ENCODE measurements around the gene PEMT. TPM values are rescaled to one million over a fixed set of nuclear protein-coding genes. Genes with fewer than 3 reads are reported as not detected.

PEMT gene
- total and polyA plus RNA-seq, 9 of the 15 experiments (the other 6 are each of a cell fraction or from before 2014, with no cell fraction given): 1.4 to 36.4 (median 13.6) TPM

DNA sequence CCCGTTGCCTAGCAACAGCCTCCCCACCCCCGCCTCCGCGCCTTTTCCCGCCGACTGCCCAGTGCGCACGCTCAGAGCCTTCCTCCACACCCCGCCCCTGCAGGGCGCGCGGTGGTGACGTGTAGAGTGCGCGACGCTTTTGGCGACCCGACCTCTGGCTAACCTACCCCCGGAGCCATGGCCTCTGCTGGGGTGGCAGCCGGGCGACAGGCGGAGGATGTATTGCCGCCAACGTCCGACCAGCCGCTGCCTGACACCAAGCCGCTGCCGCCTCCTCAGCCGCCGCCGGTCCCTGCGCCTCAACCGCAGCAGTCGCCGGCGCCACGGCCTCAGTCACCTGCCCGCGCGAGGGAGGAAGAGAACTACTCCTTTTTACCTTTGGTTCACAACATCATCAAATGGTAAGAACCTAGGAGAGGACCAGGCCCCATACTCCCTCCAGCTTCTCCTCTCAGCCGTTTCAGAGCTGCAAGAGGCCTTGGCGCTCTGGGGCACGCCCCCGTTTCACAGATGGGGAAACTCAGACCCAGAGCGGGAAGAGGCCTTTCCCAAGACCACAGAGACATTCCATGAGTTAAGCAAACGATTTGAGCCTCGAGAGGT lies 114.5 kb downstream of the PEMT start, which contains the start of gene MED9 (continued):
- TF ChIP-seq, protein P1, sequence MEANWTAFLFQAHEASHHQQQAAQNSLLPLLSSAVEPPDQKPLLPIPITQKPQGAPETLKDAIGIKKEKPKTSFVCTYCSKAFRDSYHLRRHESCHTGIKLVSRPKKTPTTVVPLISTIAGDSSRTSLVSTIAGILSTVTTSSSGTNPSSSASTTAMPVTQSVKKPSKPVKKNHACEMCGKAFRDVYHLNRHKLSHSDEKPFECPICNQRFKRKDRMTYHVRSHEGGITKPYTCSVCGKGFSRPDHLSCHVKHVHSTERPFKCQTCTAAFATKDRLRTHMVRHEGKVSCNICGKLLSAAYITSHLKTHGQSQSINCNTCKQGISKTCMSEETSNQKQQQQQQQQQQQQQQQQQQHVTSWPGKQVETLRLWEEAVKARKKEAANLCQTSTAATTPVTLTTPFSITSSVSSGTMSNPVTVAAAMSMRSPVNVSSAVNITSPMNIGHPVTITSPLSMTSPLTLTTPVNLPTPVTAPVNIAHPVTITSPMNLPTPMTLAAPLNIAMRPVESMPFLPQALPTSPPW (CRISPR knock-in tag; IDR thresholded peaks at IDR 0.05): peak; percentile 95
- TF ChIP-seq, protein P2, sequence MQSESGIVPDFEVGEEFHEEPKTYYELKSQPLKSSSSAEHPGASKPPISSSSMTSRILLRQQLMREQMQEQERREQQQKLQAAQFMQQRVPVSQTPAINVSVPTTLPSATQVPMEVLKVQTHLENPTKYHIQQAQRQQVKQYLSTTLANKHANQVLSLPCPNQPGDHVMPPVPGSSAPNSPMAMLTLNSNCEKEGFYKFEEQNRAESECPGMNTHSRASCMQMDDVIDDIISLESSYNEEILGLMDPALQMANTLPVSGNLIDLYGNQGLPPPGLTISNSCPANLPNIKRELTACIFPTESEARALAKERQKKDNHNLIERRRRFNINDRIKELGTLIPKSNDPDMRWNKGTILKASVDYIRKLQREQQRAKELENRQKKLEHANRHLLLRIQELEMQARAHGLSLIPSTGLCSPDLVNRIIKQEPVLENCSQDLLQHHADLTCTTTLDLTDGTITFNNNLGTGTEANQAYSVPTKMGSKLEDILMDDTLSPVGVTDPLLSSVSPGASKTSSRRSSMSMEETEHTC (IDR thresholded peaks at IDR 0.05): no peak
- no peak for TF ChIP-seq STAT5A (IDR thresholded peaks at IDR 0.05; ENCODE audit: borderline replicate concordance, low read length)
- no peak for TF ChIP-seq SREBF1 (IDR thresholded peaks at IDR 0.05; ENCODE audit: borderline replicate concordance, low read depth, low read length)
- TF ChIP-seq, protein P3, sequence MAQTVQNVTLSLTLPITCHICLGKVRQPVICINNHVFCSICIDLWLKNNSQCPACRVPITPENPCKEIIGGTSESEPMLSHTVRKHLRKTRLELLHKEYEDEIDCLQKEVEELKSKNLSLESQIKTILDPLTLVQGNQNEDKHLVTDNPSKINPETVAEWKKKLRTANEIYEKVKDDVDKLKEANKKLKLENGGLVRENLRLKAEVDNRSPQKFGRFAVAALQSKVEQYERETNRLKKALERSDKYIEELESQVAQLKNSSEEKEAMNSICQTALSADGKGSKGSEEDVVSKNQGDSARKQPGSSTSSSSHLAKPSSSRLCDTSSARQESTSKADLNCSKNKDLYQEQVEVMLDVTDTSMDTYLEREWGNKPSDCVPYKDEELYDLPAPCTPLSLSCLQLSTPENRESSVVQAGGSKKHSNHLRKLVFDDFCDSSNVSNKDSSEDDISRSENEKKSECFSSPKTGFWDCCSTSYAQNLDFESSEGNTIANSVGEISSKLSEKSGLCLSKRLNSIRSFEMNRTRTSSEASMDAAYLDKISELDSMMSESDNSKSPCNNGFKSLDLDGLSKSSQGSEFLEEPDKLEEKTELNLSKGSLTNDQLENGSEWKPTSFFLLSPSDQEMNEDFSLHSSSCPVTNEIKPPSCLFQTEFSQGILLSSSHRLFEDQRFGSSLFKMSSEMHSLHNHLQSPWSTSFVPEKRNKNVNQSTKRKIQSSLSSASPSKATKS (CRISPR knock-in tag; IDR thresholded peaks at IDR 0.05): no peak
- no peak for TF ChIP-seq ESRRB (CRISPR knock-in tag; IDR thresholded peaks at IDR 0.05; ENCODE audit: borderline replicate concordance)
- TF ChIP-seq, protein P4, sequence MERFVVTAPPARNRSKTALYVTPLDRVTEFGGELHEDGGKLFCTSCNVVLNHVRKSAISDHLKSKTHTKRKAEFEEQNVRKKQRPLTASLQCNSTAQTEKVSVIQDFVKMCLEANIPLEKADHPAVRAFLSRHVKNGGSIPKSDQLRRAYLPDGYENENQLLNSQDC (CRISPR knock-in tag; IDR thresholded peaks at IDR 0.05): no peak
- TF ChIP-seq, protein P5, sequence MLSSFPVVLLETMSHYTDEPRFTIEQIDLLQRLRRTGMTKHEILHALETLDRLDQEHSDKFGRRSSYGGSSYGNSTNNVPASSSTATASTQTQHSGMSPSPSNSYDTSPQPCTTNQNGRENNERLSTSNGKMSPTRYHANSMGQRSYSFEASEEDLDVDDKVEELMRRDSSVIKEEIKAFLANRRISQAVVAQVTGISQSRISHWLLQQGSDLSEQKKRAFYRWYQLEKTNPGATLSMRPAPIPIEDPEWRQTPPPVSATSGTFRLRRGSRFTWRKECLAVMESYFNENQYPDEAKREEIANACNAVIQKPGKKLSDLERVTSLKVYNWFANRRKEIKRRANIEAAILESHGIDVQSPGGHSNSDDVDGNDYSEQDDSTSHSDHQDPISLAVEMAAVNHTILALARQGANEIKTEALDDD (IDR thresholded peaks at IDR 0.05): no peak
- TF ChIP-seq, protein P6, sequence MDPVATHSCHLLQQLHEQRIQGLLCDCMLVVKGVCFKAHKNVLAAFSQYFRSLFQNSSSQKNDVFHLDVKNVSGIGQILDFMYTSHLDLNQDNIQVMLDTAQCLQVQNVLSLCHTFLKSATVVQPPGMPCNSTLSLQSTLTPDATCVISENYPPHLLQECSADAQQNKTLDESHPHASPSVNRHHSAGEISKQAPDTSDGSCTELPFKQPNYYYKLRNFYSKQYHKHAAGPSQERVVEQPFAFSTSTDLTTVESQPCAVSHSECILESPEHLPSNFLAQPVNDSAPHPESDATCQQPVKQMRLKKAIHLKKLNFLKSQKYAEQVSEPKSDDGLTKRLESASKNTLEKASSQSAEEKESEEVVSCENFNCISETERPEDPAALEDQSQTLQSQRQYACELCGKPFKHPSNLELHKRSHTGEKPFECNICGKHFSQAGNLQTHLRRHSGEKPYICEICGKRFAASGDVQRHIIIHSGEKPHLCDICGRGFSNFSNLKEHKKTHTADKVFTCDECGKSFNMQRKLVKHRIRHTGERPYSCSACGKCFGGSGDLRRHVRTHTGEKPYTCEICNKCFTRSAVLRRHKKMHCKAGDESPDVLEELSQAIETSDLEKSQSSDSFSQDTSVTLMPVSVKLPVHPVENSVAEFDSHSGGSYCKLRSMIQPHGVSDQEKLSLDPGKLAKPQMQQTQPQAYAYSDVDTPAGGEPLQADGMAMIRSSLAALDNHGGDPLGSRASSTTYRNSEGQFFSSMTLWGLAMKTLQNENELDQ (CRISPR knock-in tag; IDR thresholded peaks at IDR 0.05; ENCODE audit: borderline replicate concordance): 0 out of 2 replicates have a peak, but pooled peaks have one; percentile 41
- no peak for TF ChIP-seq ZNF217 (CRISPR knock-in tag; IDR thresholded peaks at IDR 0.05)
- TF ChIP-seq ZNF124 (CRISPR knock-in tag; IDR thresholded peaks at IDR 0.05): no peak
- no peak for TF ChIP-seq GABPA (tag; conservative IDR thresholded peaks at IDR 0.05; ENCODE audit: low read depth)
- no peak for TF ChIP-seq ZNF263 (CRISPR knock-in tag; IDR thresholded peaks at IDR 0.05; ENCODE audit: borderline replicate concordance)
- no peak for TF ChIP-seq ZNF764 (CRISPR knock-in tag; IDR thresholded peaks at IDR 0.05; ENCODE audit: low read depth)

Data from K562 (cell line).